Activated T-cell treated with anti-CD3 and anti-CD28 coated beads, Interleukin-2, amount 50 U/mL, for 4 hours (primary cell): Measurements from ENCODE around the gene CEP126. TPM values are rescaled to one million over a fixed set of nuclear protein-coding genes. Genes with fewer than 3 reads are reported as not detected.

Experiments used
- ATAC-seq, 2 donors: fragments of 200-7000 bp; cut with Tn5 transposase; one replicate each; pipeline ENCODE4 v1.10.0; 2021
- DNase-seq: peaks from one replicate; pipeline ENCODE4 v3.0.0-alpha.2; 2020
- H3K27me3 Mint-ChIP-seq: one replicate; pipeline ENCODE4 v1.8.0; 2021; ENCODE audit warnings: low read depth, mixed read lengths
- H3K36me3 Mint-ChIP-seq: one replicate; pipeline ENCODE4 v1.8.0; 2022; ENCODE audit warnings: mixed read lengths; ENCODE audit not compliant: insufficient read depth
- H3K4me1 Mint-ChIP-seq: one replicate; pipeline ENCODE4 v1.8.0; 2021; ENCODE audit warnings: low read depth, mixed read lengths
- H3K4me3 Mint-ChIP-seq: one replicate; pipeline ENCODE4 v1.8.0; 2021; ENCODE audit warnings: mild to moderate bottlenecking, moderate library complexity, mixed read lengths
- H3K9me3 Mint-ChIP-seq: one replicate; pipeline ENCODE4 v1.8.0; 2021; ENCODE audit warnings: mixed read lengths
- total RNA-seq, 3 donors: library from RNA; stranded (reverse); gene quantifications; one replicate each; pipeline ENCODE4 v1.2.1, GENCODE V29; 2021

Gene CEP126
- total RNA-seq, 3 donors from 2014 or later: 0.58 to 0.90 (median 0.63) TPM

- no peak for ATAC-seq
- no peak overlapping the region for H3K4me3 Mint-ChIP-seq
- no peaks in the 10 kb centered on the region for H3K27me3 Mint-ChIP-seq
- H3K4me1 Mint-ChIP-seq: peaks cover 28% of the 10 kb centered on the region
- no peak for DNase-seq
- no peaks in the 10 kb centered on the region for H3K36me3 Mint-ChIP-seq
- no peaks in the 10 kb centered on the region for H3K9me3 Mint-ChIP-seq
Measured at GRCh38 chr11:101913656-101914055, 1.2 kb upstream of the CEP126 start.

- DNase-seq (no peak), ATAC-seq (no peak)
- no peaks in the 10 kb centered on the region for H3K9me3 Mint-ChIP-seq
- no peaks in the 10 kb centered on the region for H3K27me3 Mint-ChIP-seq
- peak overlapping the region; percentile 93 for H3K4me3 Mint-ChIP-seq
- no peaks in the 10 kb centered on the region for H3K36me3 Mint-ChIP-seq
- peaks cover 28% of the 10 kb centered on the region for H3K4me1 Mint-ChIP-seq
Measured at GRCh38 chr11:101914341-101914737, 471 bp upstream of the CEP126 start.

- ATAC-seq (no peak), DNase-seq (no peak)
- H3K36me3 Mint-ChIP-seq: no peaks in the 10 kb centered on the region
- H3K4me1 Mint-ChIP-seq: peaks cover 28% of the 10 kb centered on the region
- peak overlapping the region; percentile 93 for H3K4me3 Mint-ChIP-seq
- no peaks in the 10 kb centered on the region for H3K9me3 Mint-ChIP-seq
- H3K27me3 Mint-ChIP-seq: no peaks in the 10 kb centered on the region
Measured at GRCh38 chr11:101915791-101916291, 1.0 kb downstream of the CEP126 start.

GRCh38 chr11:101916422-101916821 lies 1.6 kb downstream of the CEP126 start, which contains the start of gene ANGPTL5:
Gene ANGPTL5 (minus strand): TSS chr11:101916522. CDS start chr11:101907909, 8,613 bp downstream.
- Mint-ChIP-seq H3K4me1 (peaks cover 28% of the 10 kb centered on the region), H3K9me3 (no peaks in the 10 kb centered on the region), H3K4me3 (peak within 1 kb of the TSS; percentile 93), H3K27me3 (no peaks in the 10 kb centered on the region), H3K36me3 (no peaks in the 10 kb centered on the region)
- DNase-seq (no peak), ATAC-seq (no peak)

GRCh38 chr11:101917226-101917625 lies 2.4 kb downstream of the CEP126 start:
- DNase-seq (no peak), ATAC-seq (no peak)
- Mint-ChIP-seq H3K4me1 (peaks cover 28% of the 10 kb centered on the region), H3K27me3 (no peaks in the 10 kb centered on the region), H3K9me3 (no peaks in the 10 kb centered on the region), H3K36me3 (no peaks in the 10 kb centered on the region), H3K4me3 (no peak overlapping the region)

- Mint-ChIP-seq H3K4me3 (no peak overlapping the region), H3K36me3 (no peaks in the 10 kb centered on the region), H3K9me3 (no peaks in the 10 kb centered on the region), H3K4me1 (peaks cover 8% of the 10 kb centered on the region), H3K27me3 (no peaks in the 10 kb centered on the region)
- DNase-seq: no peak
- no peak for ATAC-seq
Measured at GRCh38 chr11:101920992-101921391, 6.2 kb downstream of the CEP126 start.

- DNase-seq (no peak), ATAC-seq (no peak)
- Mint-ChIP-seq H3K27me3 (no peaks in the 10 kb centered on the region), H3K36me3 (peaks cover 5% of the 10 kb centered on the region), H3K4me1 (no peaks in the 10 kb centered on the region), H3K4me3 (no peak overlapping the region), H3K9me3 (peaks cover 7% of the 10 kb centered on the region)
Measured at GRCh38 chr11:101923554-101923953, 8.7 kb downstream of the CEP126 start.

GRCh38 chr11:101929294-101929915 lies 14.6 kb downstream of the CEP126 start:
- Mint-ChIP-seq H3K36me3 (peaks cover 16% of the 10 kb centered on the region), H3K4me3 (no peak overlapping the region), H3K27me3 (no peaks in the 10 kb centered on the region), H3K9me3 (peaks cover 7% of the 10 kb centered on the region), H3K4me1 (no peaks in the 10 kb centered on the region)
- ATAC-seq: no peak
- no peak for DNase-seq

GRCh38 chr11:101931692-101932091 lies 16.9 kb downstream of the CEP126 start:
- DNase-seq (no peak), ATAC-seq (no peak)
- H3K27me3 Mint-ChIP-seq: no peaks in the 10 kb centered on the region
- H3K4me3 Mint-ChIP-seq: no peak overlapping the region
- H3K4me1 Mint-ChIP-seq: no peaks in the 10 kb centered on the region
- peaks cover 17% of the 10 kb centered on the region for H3K36me3 Mint-ChIP-seq
- peaks cover 7% of the 10 kb centered on the region for H3K9me3 Mint-ChIP-seq

GRCh38 chr11:101940901-101941520 lies 26.2 kb downstream of the CEP126 start:
- Mint-ChIP-seq H3K36me3 (peaks cover 9% of the 10 kb centered on the region), H3K4me3 (no peak overlapping the region), H3K4me1 (no peaks in the 10 kb centered on the region), H3K27me3 (peaks cover 1% of the 10 kb centered on the region), H3K9me3 (no peaks in the 10 kb centered on the region)
- DNase-seq (no peak), ATAC-seq (no peak)

GRCh38 chr11:101944923-101945322 lies 30.1 kb downstream of the CEP126 start:
- no peak for DNase-seq
- ATAC-seq: no peak
- Mint-ChIP-seq H3K36me3 (peaks cover 15% of the 10 kb centered on the region), H3K27me3 (no peaks in the 10 kb centered on the region), H3K4me1 (no peaks in the 10 kb centered on the region), H3K9me3 (no peaks in the 10 kb centered on the region), H3K4me3 (no peak overlapping the region)

- ATAC-seq (no peak), DNase-seq (no peak)
- Mint-ChIP-seq H3K4me1 (no peaks in the 10 kb centered on the region), H3K9me3 (no peaks in the 10 kb centered on the region), H3K4me3 (no peak overlapping the region), H3K36me3 (peaks cover 15% of the 10 kb centered on the region), H3K27me3 (no peaks in the 10 kb centered on the region)
Measured at GRCh38 chr11:101945448-101945847, 30.6 kb downstream of the CEP126 start.

GRCh38 chr11:101949680-101950220 lies 34.9 kb downstream of the CEP126 start:
- ATAC-seq (no peak), DNase-seq (no peak)
- no peak overlapping the region for H3K4me3 Mint-ChIP-seq
- no peaks in the 10 kb centered on the region for H3K27me3 Mint-ChIP-seq
- H3K9me3 Mint-ChIP-seq: no peaks in the 10 kb centered on the region
- H3K36me3 Mint-ChIP-seq: peaks cover 15% of the 10 kb centered on the region
- no peaks in the 10 kb centered on the region for H3K4me1 Mint-ChIP-seq

- no peak for ATAC-seq
- H3K4me3 Mint-ChIP-seq: no peak overlapping the region
- no peaks in the 10 kb centered on the region for H3K27me3 Mint-ChIP-seq
- H3K4me1 Mint-ChIP-seq: no peaks in the 10 kb centered on the region
- DNase-seq: no peak
- peaks cover 7% of the 10 kb centered on the region for H3K36me3 Mint-ChIP-seq
- H3K9me3 Mint-ChIP-seq: no peaks in the 10 kb centered on the region
Measured at GRCh38 chr11:101955278-101955677, 40.5 kb downstream of the CEP126 start.

- ATAC-seq (no peak), DNase-seq (no peak)
- H3K4me3 Mint-ChIP-seq: no peak overlapping the region
- no peaks in the 10 kb centered on the region for H3K9me3 Mint-ChIP-seq
- no peaks in the 10 kb centered on the region for H3K27me3 Mint-ChIP-seq
- H3K36me3 Mint-ChIP-seq: peaks cover 7% of the 10 kb centered on the region
- H3K4me1 Mint-ChIP-seq: no peaks in the 10 kb centered on the region
Measured at GRCh38 chr11:101955701-101956100, 40.9 kb downstream of the CEP126 start.
